Measurements from ENCODE around the gene ZNF536.

ZNF536 gene

GRCh38 chr19:30362156-30362754 is 9.9 kb upstream of the ZNF536 start:
- DNase-seq (ENCODE audit: low read depth), result no peak
- TF ChIP-seq CTCF (conservative IDR thresholded peaks at IDR 0.05; ENCODE audit: low read depth, low read length), result no peak
- H3K4me3 ChIP-seq (ENCODE audit: low read depth, low read length), result no peak overlapping the region

GRCh38 chr19:30363073-30363472 is 9.1 kb upstream of the ZNF536 start:
- TF ChIP-seq CTCF (conservative IDR thresholded peaks at IDR 0.05; ENCODE audit: low read depth, low read length), result no peak
- no peak for DNase-seq (ENCODE audit: low read depth)
- no peak overlapping the region for H3K4me3 ChIP-seq (ENCODE audit: low read depth, low read length)

- no peak for DNase-seq (ENCODE audit: low read depth)
- TF ChIP-seq CTCF (conservative IDR thresholded peaks at IDR 0.05; ENCODE audit: low read depth, low read length), result no peak
- no peak overlapping the region for H3K4me3 ChIP-seq (ENCODE audit: low read depth, low read length)
Observed at GRCh38 chr19:30364866-30365800, 7.1 kb upstream of the ZNF536 start.

- TF ChIP-seq CTCF (conservative IDR thresholded peaks at IDR 0.05; ENCODE audit: low read depth, low read length), result no peak
- DNase-seq (ENCODE audit: low read depth), result no peak
- no peak overlapping the region for H3K4me3 ChIP-seq (ENCODE audit: low read depth, low read length)
Observed at GRCh38 chr19:30366282-30366681, 5.9 kb upstream of the ZNF536 start.

DNA sequence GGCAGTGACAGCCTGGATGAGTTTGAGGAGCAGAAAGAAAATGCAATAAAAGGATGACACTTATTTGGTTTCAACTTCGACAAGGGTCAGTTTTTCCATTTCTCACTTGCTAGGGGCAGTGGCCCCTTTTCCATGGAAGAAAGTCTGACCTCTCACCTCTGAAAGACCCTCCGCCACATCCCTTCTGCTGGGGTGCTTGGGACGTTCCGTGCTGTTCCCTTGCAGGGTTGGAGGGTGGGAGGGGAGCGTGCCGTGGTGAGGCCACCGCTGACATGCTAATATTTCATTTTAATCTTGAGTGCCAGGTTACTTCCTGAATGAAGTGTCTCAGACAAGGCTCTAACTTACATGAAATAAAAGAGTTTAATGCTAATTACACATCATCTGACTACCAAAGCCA is 5.2 kb upstream of the ZNF536 start:
- DNase-seq (ENCODE audit: low read depth), result no peak

GRCh38 chr19:30367421-30367820 is 4.8 kb upstream of the ZNF536 start:
- H3K4me3 ChIP-seq (ENCODE audit: low read depth, low read length), result no peak overlapping the region
- TF ChIP-seq CTCF (conservative IDR thresholded peaks at IDR 0.05; ENCODE audit: low read depth, low read length), result no peak
- DNase-seq (ENCODE audit: low read depth), result no peak

More for the DNA sequence above, 5.2 kb upstream of the ZNF536 start:
- no peak overlapping the region for H3K4me3 ChIP-seq (ENCODE audit: low read depth, low read length)
- TF ChIP-seq CTCF (conservative IDR thresholded peaks at IDR 0.05; ENCODE audit: low read depth, low read length), result no peak
